PC-3 (cell line): ENCODE data around the gene CIZ1. TPM values are rescaled to one million over a fixed set of nuclear protein-coding genes. Genes with fewer than 3 reads are reported as not detected.

Source experiments
- ATAC-seq: fragments of 200-7000 bp; cut with Tn5 transposase; 2 replicates; pipeline ENCODE4 v1.9.1; 2020; ENCODE audit warnings: mild to moderate bottlenecking, moderate library complexity
- BruUV-seq: library from RNA; stranded (reverse); fragments of 400-500 nt; replicated peaks from 2 replicates; lab custom pipeline; 2021; lab: Mats Ljungman, UMichigan
- CTCF ChIA-PET: fragments of 300-600 bp; sonication (Branson Sonifier 250); formaldehyde crosslinking; loops from one replicate; lab custom pipeline; 2022; ENCODE audit warnings: antibody characterized with exemption; lab: Charles Lee
- POLR2A ChIA-PET: fragments of 300-600 bp; sonication (Branson Sonifier 250); formaldehyde crosslinking; loops from one replicate; lab custom pipeline; 2022; ENCODE audit warnings: antibody characterized with exemption; ENCODE audit not compliant: unreplicated experiment; lab: Charles Lee
- DNase-seq: peaks from one replicate; pipeline ENCODE4 v3.0.0-alpha.2; 2015
- H2AFZ ChIP-seq: fragments of 300-600 bp; sonication (generic); 2 replicates; pipeline ENCODE4 v1.6.0; 2016; ENCODE audit warnings: antibody characterized with exemption, low read length
- H3F3A ChIP-seq: fragments of 300-600 bp; sonication (generic); one replicate; pipeline ENCODE4 v1.6.0; 2017; ENCODE audit warnings: antibody characterized with exemption, low read length, control low read depth, mild to moderate bottlenecking; ENCODE audit not compliant: unreplicated experiment
- H3K27ac ChIP-seq: fragments of 300-600 bp; sonication (generic); 2 replicates; pipeline ENCODE4 v1.5.1; 2016; ENCODE audit warnings: mild to moderate bottlenecking, low read length
- H3K27me3 ChIP-seq: fragments of 300-600 bp; sonication (generic); 2 replicates; pipeline ENCODE4 v1.6.1; 2016; ENCODE audit warnings: low read length, mixed read lengths
- H3K36me3 ChIP-seq: fragments of 300-600 bp; sonication (generic); 2 replicates; pipeline ENCODE4 v1.6.1; 2016; ENCODE audit warnings: low read depth, mixed run types, low read length, mixed read lengths
- H3K4me1 ChIP-seq: fragments of 300-600 bp; sonication (generic); 2 replicates; pipeline ENCODE4 v1.5.1; 2016; ENCODE audit warnings: low read length; ENCODE audit not compliant: insufficient read depth
- H3K4me2 ChIP-seq: fragments of 300-600 bp; sonication (generic); 2 replicates; pipeline ENCODE4 v1.6.0; 2016; ENCODE audit warnings: low read length
- H3K4me3 ChIP-seq: fragments of 300-600 bp; sonication (generic); 2 replicates; pipeline ENCODE4 v1.5.1; 2016; ENCODE audit warnings: mild to moderate bottlenecking, low read length, mixed read lengths
- H3K79me2 ChIP-seq: fragments of 300-600 bp; sonication (generic); 2 replicates; pipeline ENCODE4 v1.6.1; 2017; ENCODE audit warnings: low read length, mixed read lengths
- H3K9ac ChIP-seq: fragments of 300-600 bp; sonication (generic); 2 replicates; pipeline ENCODE4 v1.6.0; 2016; ENCODE audit warnings: mild to moderate bottlenecking, low read length
- H3K9me2 ChIP-seq: fragments of 300-600 bp; sonication (generic); replicated peaks from 2 replicates; pipeline ENCODE4 v1.6.1; 2016; ENCODE audit warnings: mixed run types, low read length, mixed read lengths
- H3K9me3 ChIP-seq: fragments of 300-600 bp; sonication (generic); 2 replicates; pipeline ENCODE4 v1.6.1; 2016; ENCODE audit warnings: low read length, mixed read lengths
- H4K20me1 ChIP-seq: fragments of 300-600 bp; sonication (generic); 2 replicates; pipeline ENCODE4 v1.6.1; 2016; ENCODE audit warnings: low read length, mixed read lengths
- EZH2 ChIP-seq: fragments of 300-600 bp; sonication (generic); IDR thresholded peaks from one replicate; pipeline ENCODE4 v1.6.1; 2017; ENCODE audit warnings: antibody characterized with exemption, mild to moderate bottlenecking, low read length; ENCODE audit not compliant: unreplicated experiment
- EZH2phosphoT487 ChIP-seq: fragments of 300-600 bp; sonication (generic); IDR thresholded peaks from 2 replicates; pipeline ENCODE4 v1.6.1; 2018; ENCODE audit warnings: mild to moderate bottlenecking, antibody characterized with exemption, low read length, borderline replicate concordance
- intact Hi-C: fragments of 100-400 bp; cut with micrococcal nuclease; formaldehyde crosslinking; loops from 2 replicates; pipeline ENCODE4 v1.9.0; 2023
- total RNA-seq: library from RNA; depleted of rRNA; stranded (reverse); fragments of >200 nt; gene quantifications from 2 replicates; pipeline ENCODE4 v1.2.3, GENCODE V29; 2014
- TF ChIP-seq, protein P1 (sequence below): fragments of 300-600 bp; sonication (generic); conservative IDR thresholded peaks from 2 replicates; pipeline ENCODE4 v1.5.1; 2017; ENCODE audit warnings: antibody characterized with exemption, low read depth, mild to moderate bottlenecking, low read length

Gene CIZ1
- total RNA-seq, 1 experiment from 2014 or later, result 46.1 TPM

DNA sequence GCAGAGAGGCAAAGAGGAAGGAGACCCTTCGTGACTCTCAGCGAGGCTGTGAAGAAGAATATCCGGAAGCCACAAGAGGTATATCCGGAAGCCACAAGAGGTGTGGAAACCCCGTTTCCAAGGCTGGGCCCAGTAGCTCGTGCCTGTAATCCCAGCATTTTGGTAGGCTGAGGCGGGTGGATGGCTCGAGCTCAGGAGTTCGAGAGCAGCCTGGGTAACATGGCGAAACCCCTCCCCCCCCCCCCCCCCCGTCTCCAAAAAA is 31.9 kb downstream of the CIZ1 start:
- H3K9ac ChIP-seq, result peak overlapping the region; percentile 60
- H3K36me3 ChIP-seq, result peaks cover 4% of the 10 kb centered on the region; the same call in 1 of the 2 replicates
- no peak for DNase-seq
- no peaks in the 10 kb centered on the region for H3K9me3 ChIP-seq
- CTCF ChIA-PET, result no interaction called here
- intact Hi-C loops, result no loop called here
- H3K27me3 ChIP-seq, result no peaks in the 10 kb centered on the region
- peaks cover 19% of the 10 kb centered on the region for H3K4me1 ChIP-seq
- ATAC-seq, result no peak
- POLR2A ChIA-PET, result interaction anchor here (0.6 kb wide), 2 partner anchors 31 to 518 kb away, joined by 3 to 4 read pairs; no protein-coding TSS in a partner anchor
- TF ChIP-seq, protein P1, sequence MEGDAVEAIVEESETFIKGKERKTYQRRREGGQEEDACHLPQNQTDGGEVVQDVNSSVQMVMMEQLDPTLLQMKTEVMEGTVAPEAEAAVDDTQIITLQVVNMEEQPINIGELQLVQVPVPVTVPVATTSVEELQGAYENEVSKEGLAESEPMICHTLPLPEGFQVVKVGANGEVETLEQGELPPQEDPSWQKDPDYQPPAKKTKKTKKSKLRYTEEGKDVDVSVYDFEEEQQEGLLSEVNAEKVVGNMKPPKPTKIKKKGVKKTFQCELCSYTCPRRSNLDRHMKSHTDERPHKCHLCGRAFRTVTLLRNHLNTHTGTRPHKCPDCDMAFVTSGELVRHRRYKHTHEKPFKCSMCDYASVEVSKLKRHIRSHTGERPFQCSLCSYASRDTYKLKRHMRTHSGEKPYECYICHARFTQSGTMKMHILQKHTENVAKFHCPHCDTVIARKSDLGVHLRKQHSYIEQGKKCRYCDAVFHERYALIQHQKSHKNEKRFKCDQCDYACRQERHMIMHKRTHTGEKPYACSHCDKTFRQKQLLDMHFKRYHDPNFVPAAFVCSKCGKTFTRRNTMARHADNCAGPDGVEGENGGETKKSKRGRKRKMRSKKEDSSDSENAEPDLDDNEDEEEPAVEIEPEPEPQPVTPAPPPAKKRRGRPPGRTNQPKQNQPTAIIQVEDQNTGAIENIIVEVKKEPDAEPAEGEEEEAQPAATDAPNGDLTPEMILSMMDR, result no peak
- TF ChIP-seq EZH2phosphoT487, result no peak
- H3K9me2 ChIP-seq, result no peaks in the 10 kb centered on the region
- BruUV-seq, result TSS peak; percentile 96
- H2AFZ ChIP-seq, result peak overlapping the region; percentile 76
- H3K79me2 ChIP-seq, result peaks cover 22% of the 10 kb centered on the region
- peak overlapping the region; percentile 63 for H3K4me3 ChIP-seq
- H3K4me2 ChIP-seq, result peak overlapping the region; percentile 87
- H3F3A ChIP-seq, result no peaks in the 10 kb centered on the region
- peak overlapping the region; percentile 63 for H3K27ac ChIP-seq
- H4K20me1 ChIP-seq, result no peaks in the 10 kb centered on the region

DNA sequence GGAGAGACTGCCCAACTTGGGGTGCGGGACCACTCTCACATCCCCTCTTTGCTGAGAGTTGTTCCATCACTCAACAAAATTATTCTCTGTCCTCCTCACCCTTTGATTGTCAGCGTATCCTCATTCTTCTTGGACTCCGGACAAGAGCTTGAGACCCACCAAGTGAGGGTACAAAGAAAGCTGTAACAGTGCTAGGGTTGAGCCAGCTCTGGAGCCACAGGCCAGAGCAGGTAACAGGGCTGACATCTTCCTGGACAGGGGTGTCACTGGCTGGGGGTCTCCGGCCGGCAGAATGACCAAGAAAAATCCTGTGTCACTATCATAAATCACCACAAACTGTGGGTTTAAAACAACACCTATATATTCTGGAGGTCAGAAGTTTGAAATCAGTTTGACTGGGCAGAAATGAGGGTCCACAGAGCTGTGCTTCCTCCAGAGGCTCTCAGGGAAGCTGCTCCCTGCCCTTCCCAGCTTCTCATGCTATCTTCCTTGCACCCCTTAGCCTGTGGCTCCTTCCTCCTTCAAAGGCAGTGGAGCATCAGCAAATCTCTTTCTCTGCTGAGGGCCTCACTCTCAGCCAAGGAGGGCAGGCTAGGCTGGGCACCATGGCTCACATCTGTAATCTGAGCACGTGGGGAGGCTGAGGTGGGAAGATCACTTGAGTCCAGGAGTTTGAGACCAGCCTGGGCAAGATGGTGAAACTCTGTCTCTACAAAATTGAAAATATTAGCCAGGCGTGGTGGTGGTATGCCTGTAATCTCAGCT is 35.5 kb downstream of the CIZ1 start:
- Histone ChIP-seq H3K4me3 (no peak overlapping the region), H3K4me1 (peaks cover 7% of the 10 kb centered on the region), H3K9ac (no peak overlapping the region), H3K4me2 (no peak overlapping the region), H3F3A (no peaks in the 10 kb centered on the region), H3K27ac (no peak overlapping the region), H2AFZ (no peak overlapping the region), H3K27me3 (no peaks in the 10 kb centered on the region), H3K36me3 (no peaks in the 10 kb centered on the region), H3K9me2 (no peaks in the 10 kb centered on the region), H3K9me3 (no peaks in the 10 kb centered on the region), H3K79me2 (peaks cover 7% of the 10 kb centered on the region), H4K20me1 (no peaks in the 10 kb centered on the region)
- POLR2A ChIA-PET, result no interaction called here
- CTCF ChIA-PET, result no interaction called here
- intact Hi-C loops, result no loop called here
- TF ChIP-seq EZH2, result no peak
- TF ChIP-seq EZH2phosphoT487, result no peak
- TF ChIP-seq, protein P1, result no peak
- DNase-seq, result no peak
- ATAC-seq, result no peak
- no TSS peak for BruUV-seq

DNA sequence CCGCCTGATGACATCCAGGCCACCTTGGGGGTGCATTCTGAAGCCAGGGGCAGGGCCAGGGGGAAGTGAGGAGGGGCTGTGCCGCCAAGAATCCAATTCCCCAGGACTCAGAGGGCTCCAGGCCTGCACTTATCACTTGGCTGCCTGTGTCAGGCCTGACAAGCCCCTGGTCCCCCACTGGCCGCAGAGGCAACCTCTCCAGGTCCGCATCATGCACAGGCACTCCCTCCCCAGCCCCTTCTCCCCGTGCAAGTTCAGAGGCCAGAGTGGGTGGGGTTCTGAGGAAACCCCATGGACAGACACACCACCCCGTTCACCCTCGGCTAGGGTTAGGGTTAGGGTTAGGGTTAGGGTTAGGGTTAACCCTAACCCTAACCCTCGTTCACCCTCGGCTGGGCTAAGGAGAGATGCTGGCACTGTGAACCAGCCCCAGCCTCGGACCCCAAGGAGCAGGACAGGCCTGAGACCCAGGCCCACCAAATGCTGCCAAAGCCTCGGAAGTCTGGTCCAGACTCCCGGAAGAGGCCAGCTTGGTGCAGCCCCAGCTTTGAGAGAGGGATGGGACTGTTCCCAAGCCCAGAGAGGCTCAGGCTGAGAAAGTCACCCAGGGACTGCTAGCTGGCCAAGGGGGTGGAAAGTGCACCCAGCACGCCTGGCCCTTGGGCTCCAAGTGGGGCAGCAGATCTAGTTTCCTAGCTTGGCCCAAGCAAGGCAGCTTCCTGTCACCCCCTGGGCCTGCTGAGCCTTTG is 37.3 kb downstream of the CIZ1 start:
- intact Hi-C loops, result no loop called here
- DNase-seq, result no peak
- Histone ChIP-seq H3K9me2 (no peaks in the 10 kb centered on the region), H3F3A (no peaks in the 10 kb centered on the region), H3K27me3 (no peaks in the 10 kb centered on the region), H4K20me1 (no peaks in the 10 kb centered on the region), H3K9ac (no peak overlapping the region), H3K79me2 (no peaks in the 10 kb centered on the region), H3K36me3 (no peaks in the 10 kb centered on the region), H3K9me3 (no peaks in the 10 kb centered on the region), H3K27ac (no peak overlapping the region), H3K4me1 (peaks cover 14% of the 10 kb centered on the region), H2AFZ (no peak overlapping the region), H3K4me3 (no peak overlapping the region), H3K4me2 (no peak overlapping the region)
- no TSS peak for BruUV-seq
- no peak for TF ChIP-seq EZH2
- TF ChIP-seq, protein P1, result no peak
- no peak for TF ChIP-seq EZH2phosphoT487
- no peak for ATAC-seq
- POLR2A ChIA-PET, result no interaction called here
- CTCF ChIA-PET, result no interaction called here
